A549 (cell line): ENCODE measurements around the gene RPL5. TPM values are rescaled to one million over a fixed set of nuclear protein-coding genes. Genes with fewer than 3 reads are reported as not detected.

ENCODE experiments used
- ATAC-seq, 2 experiments: fragments of 200-7000 bp in 1 of 2; fragments of >200 bp in 1 of 2; cut with Nextera tagmentation in 1 of 2; cut with Tn5 transposase in 1 of 2; 3 replicates each; pipeline versions ENCODE4 v1.8.0 to v1.9.1; 2018 to 2020; ENCODE audit warnings: mild to moderate bottlenecking in 1 of 2, moderate library complexity in 1 of 2
- CTCF ChIA-PET: fragments of 300-600 bp; sonication (Branson Sonifier 250); formaldehyde crosslinking; extraction: SDS; loops from one replicate; lab custom pipeline; 2021; ENCODE audit warnings: antibody characterized with exemption, inconsistent platforms; lab: Yijun Ruan, JAX
- POLR2A ChIA-PET: fragments of 350-600 bp; formaldehyde crosslinking; extraction: SDS; loops from one replicate; lab custom pipeline; 2021; ENCODE audit warnings: antibody characterized with exemption, inconsistent platforms; lab: Yijun Ruan, JAX
- DNase-seq, 2 experiments: peaks; one replicate each; pipeline versions ENCODE4 v3.0.0 to v3.0.0-alpha.2; 2011 to 2016; ENCODE audit warnings: low read depth in 1 of 2, low spot score in 1 of 2
- FAIRE-seq: peaks from 2 replicates; lab custom pipeline; 2011; peaks lifted over from hg19 to GRCh38; lab: Jason Lieb, UNC
- H3K27ac ChIP-seq, 2 experiments: fragments of >200 bp; sonication (Bioruptor Twin); formaldehyde crosslinking; 3 replicates each; pipeline ENCODE4 v1.5.1; 2016 to 2017
- H3K4me1 ChIP-seq: fragments of >200 bp; sonication (Bioruptor Twin); formaldehyde crosslinking; 3 replicates; pipeline ENCODE4 v1.6.1; 2016
- H3K4me2 ChIP-seq: fragments of >200 bp; sonication (Bioruptor Twin); formaldehyde crosslinking; 3 replicates; pipeline ENCODE4 v1.6.1; 2016
- H3K4me3 ChIP-seq: fragments of >200 bp; sonication (Bioruptor Twin); formaldehyde crosslinking; 3 replicates; pipeline ENCODE4 v1.5.1; 2016
- H3K9me3 ChIP-seq: fragments of >200 bp; sonication (Bioruptor Twin); formaldehyde crosslinking; 3 replicates; pipeline ENCODE4 v1.6.1; 2016
- ATOH8 ChIP-seq: fragments of 250-450 bp; sonication (Bioruptor Pico); IDR thresholded peaks from 2 replicates; pipeline ENCODE4 v1.5.0; 2020; ENCODE audit warnings: low read depth, mild to moderate bottlenecking, moderate library complexity
- BHLHE40 ChIP-seq: IDR thresholded peaks from 2 replicates; pipeline ENCODE4 v1.6.1; 2012; ENCODE audit warnings: low read depth, low read length, inconsistent platforms
- CHD4 ChIP-seq: fragments of 200-600 bp; sonication (generic); IDR thresholded peaks from 2 replicates; pipeline ENCODE4 v1.6.1; 2016; ENCODE audit warnings: antibody characterized with exemption, mild to moderate bottlenecking, borderline replicate concordance
- CTCF ChIP-seq: fragments of >200 bp; sonication (Bioruptor Twin); formaldehyde crosslinking; IDR thresholded peaks from 3 replicates; pipeline ENCODE4 v1.5.1; 2016
- E2F6 ChIP-seq: IDR thresholded peaks from 2 replicates; pipeline ENCODE4 v1.6.1; 2012; ENCODE audit warnings: low read depth, borderline replicate concordance
- EHMT2 ChIP-seq: fragments of 200-600 bp; sonication (generic); IDR thresholded peaks from 2 replicates; pipeline ENCODE4 v1.6.1; 2016; ENCODE audit warnings: antibody characterized with exemption, low read depth, mild to moderate bottlenecking, moderate library complexity
- FOXS1 ChIP-seq: fragments of 250-450 bp; sonication (Bioruptor Pico); IDR thresholded peaks from 2 replicates; pipeline ENCODE4 v1.5.0; 2020; ENCODE audit warnings: mild to moderate bottlenecking, moderate library complexity
- GATA3 ChIP-seq: IDR thresholded peaks from 2 replicates; pipeline ENCODE4 v1.6.1; 2012; ENCODE audit warnings: borderline replicate concordance
- HOXB5 ChIP-seq: fragments of 250-450 bp; sonication (Bioruptor Pico); IDR thresholded peaks from 2 replicates; pipeline ENCODE4 v1.5.0; 2020; ENCODE audit warnings: mild to moderate bottlenecking, moderate library complexity
- KDM1A ChIP-seq: fragments of 200-600 bp; sonication (generic); IDR thresholded peaks from 2 replicates; pipeline ENCODE4 v1.6.1; 2016; ENCODE audit warnings: low read depth, mild to moderate bottlenecking
- NPAS2 ChIP-seq: fragments of 250-450 bp; sonication (Bioruptor Pico); IDR thresholded peaks from 2 replicates; pipeline ENCODE4 v1.8.0; 2022; ENCODE audit warnings: mild to moderate bottlenecking, moderate library complexity, borderline replicate concordance
- PBX3 ChIP-seq: IDR thresholded peaks from 2 replicates; pipeline ENCODE4 v1.6.1; 2012
- PHF8 ChIP-seq: fragments of 200-600 bp; sonication (generic); IDR thresholded peaks from 2 replicates; pipeline ENCODE4 v1.6.1; 2016; ENCODE audit warnings: low read depth, mild to moderate bottlenecking, antibody characterized with exemption, moderate library complexity, borderline replicate concordance
- POLR2A ChIP-seq: IDR thresholded peaks from 2 replicates; pipeline ENCODE4 v1.6.1; 2012; ENCODE audit warnings: mild to moderate bottlenecking, low read length
- POLR2AphosphoS2 ChIP-seq: conservative IDR thresholded peaks from 2 replicates; pipeline ENCODE4 v1.6.1; 2012; ENCODE audit warnings: low read length, improper control_type of control experiment, inconsistent platforms
- RCOR1 ChIP-seq: fragments of 150-350 bp; IDR thresholded peaks from 2 replicates; pipeline ENCODE4 v1.6.1; 2014; ENCODE audit warnings: antibody characterized with exemption, low read length, low read depth
- REST ChIP-seq: fragments of 200-600 bp; sonication (generic); IDR thresholded peaks from 2 replicates; pipeline ENCODE4 v1.6.1; 2016; ENCODE audit warnings: antibody characterized with exemption, mild to moderate bottlenecking, moderate library complexity
- RNF2 ChIP-seq: fragments of 200-600 bp; sonication (generic); IDR thresholded peaks from 2 replicates; pipeline ENCODE4 v1.6.1; 2016; ENCODE audit warnings: low read depth, mild to moderate bottlenecking, antibody characterized with exemption, moderate library complexity, borderline replicate concordance
- ZSCAN20 ChIP-seq: fragments of 250-450 bp; sonication (Bioruptor Pico); IDR thresholded peaks from 2 replicates; pipeline ENCODE4 v1.8.0; 2022; ENCODE audit warnings: mild to moderate bottlenecking, moderate library complexity
- WGBS: methylation state at CpG from one replicate; pipeline ENCODE4 v1.1.6; 2017; ENCODE audit errors: missing lambda C conversion rate; 5-methylcytosine and 5-hydroxymethylcytosine counted together
- polyA plus RNA-seq, 4 experiments: library from polyadenylated mRNA; depleted of rRNA in 3 of 4; stranded (reverse); fragments of >200 nt; fragmentation: RNase III in 1 of 4; extraction: RNeasy Plus Mini Kit Qiagen cat#74134 plus additional on column Dnase treatment in 1 of 4; gene quantifications; 2 replicates in 3 of 4; 3 replicates in 1 of 4; pipeline ENCODE4 v1.2.3, GENCODE V29; 2011 to 2017

RPL5 gene
- polyA plus RNA-seq, 2 of the 4 experiments (the other 2 are of a cell fraction) = 1,222 to 2,015 TPM

- TF ChIP-seq CTCF = no peak
Observed at GRCh38 chr1:92805216-92805615, 26.6 kb upstream of the RPL5 start (continued).

- DNase-seq = no peak
- TF ChIP-seq PHF8 = no peak
- no peak for TF ChIP-seq KDM1A
- TF ChIP-seq FOXS1 (CRISPR knock-in tag) = no peak
- TF ChIP-seq NPAS2 = no peak
- no peak for TF ChIP-seq GATA3
- TF ChIP-seq POLR2AphosphoS2 = no peak
- no peak for ATAC-seq
- Histone ChIP-seq H3K9me3 (no peaks in the 10 kb centered on the region), H3K4me1 (peaks cover 9% of the 10 kb centered on the region; the same call in 1 of the 3 replicates), H3K4me2 (no peak overlapping the region), H3K4me3 (no peak overlapping the region), H3K27ac (no peak overlapping the region)
- ChIA-PET CTCF (no interaction called here), POLR2A (no interaction called here)
- no peak for FAIRE-seq
Observed at GRCh38 chr1:92808381-92808780, 23.5 kb upstream of the RPL5 start.

GRCh38 chr1:92816732-92817131, 15.1 kb upstream of the RPL5 start:
- FAIRE-seq (no peak), ATAC-seq (no peak), DNase-seq (no peak)
- Histone ChIP-seq H3K9me3 (no peaks in the 10 kb centered on the region), H3K27ac (no peak overlapping the region), H3K4me1 (no peaks in the 10 kb centered on the region), H3K4me3 (no peak overlapping the region), H3K4me2 (no peak overlapping the region)
- ChIA-PET CTCF (interaction anchor here (1.1 kb wide), 1 partner anchor 26 kb away, joined by 4 read pairs; no protein-coding TSS in a partner anchor), POLR2A (interaction anchor here (1.6 kb wide), 1 partner anchor 15 kb away, joined by 5 read pairs; the partner anchor contains the start of gene RPL5)
- WGBS = 85% methylated on average over 2 of the region's 2 CpGs
- TF ChIP-seq RCOR1 (no peak), E2F6 (no peak), REST (no peak), POLR2A (no peak), CTCF (no peak), RNF2 (no peak), BHLHE40 (no peak), ATOH8 (CRISPR knock-in tag) (no peak), CHD4 (no peak), PBX3 (no peak), ZSCAN20 (CRISPR knock-in tag) (no peak), HOXB5 (CRISPR knock-in tag) (no peak), EHMT2 (no peak)
